NOMO-1 treated with dmso at 0.1 percent for 144 hours (cell line): ENCODE results near the gene CNOT1.
A peak's percentile ranks its signal among the peaks of the same experiment; 100 is the strongest.

Experiments used
- DNase-seq: peaks from one replicate; lab custom pipeline; 2025; ENCODE audit not compliant: unreplicated experiment; lab: John Stamatoyannopoulos, UW

Gene CNOT1

GRCh38 chr16:58488531-58488930, 141.1 kb downstream of the CNOT1 start:
- no peak for DNase-seq

GRCh38 chr16:58487566-58488351, 141.9 kb downstream of the CNOT1 start:
- peak; percentile 41 for DNase-seq

GRCh38 chr16:58485184-58485887, 144.3 kb downstream of the CNOT1 start:
- DNase-seq = no peak

- no peak for DNase-seq
These were observed 147.7 kb downstream of the CNOT1 start for GRCh38 chr16:58481931-58482330.

GRCh38 chr16:58481226-58481869, 148.3 kb downstream of the CNOT1 start:
- no peak for DNase-seq

- DNase-seq = no peak
These were observed 151.2 kb downstream of the CNOT1 start for GRCh38 chr16:58478427-58478826.

- DNase-seq = no peak
These were observed 152.8 kb downstream of the CNOT1 start for GRCh38 chr16:58476791-58477190.

- no peak for DNase-seq
These were observed 154.5 kb downstream of the CNOT1 start for GRCh38 chr16:58475091-58475619.

- DNase-seq = no peak
These were observed 155.3 kb downstream of the CNOT1 start for GRCh38 chr16:58474296-58474695.

GRCh38 chr16:58472827-58473226, 156.8 kb downstream of the CNOT1 start:
- no peak for DNase-seq

- no peak for DNase-seq
These were observed 157.4 kb downstream of the CNOT1 start for GRCh38 chr16:58472266-58472665.

- no peak for DNase-seq
These were observed 158.2 kb downstream of the CNOT1 start for GRCh38 chr16:58471209-58471975.
